Fibroblast of lung (primary cell): Measurements from ENCODE around the gene DHX38. TPM values are rescaled to one million over a fixed set of nuclear protein-coding genes. Genes with fewer than 3 reads are reported as not detected.
A peak's percentile ranks its signal among the peaks of the same experiment; 100 is the strongest.

Source experiments
- DNase-seq, 2 donors: peaks; one replicate each; pipeline versions ENCODE4 v3.0.0 to v3.0.0-alpha.2; 2010; ENCODE audit warnings: low read depth in 2 of 2
- H2AFZ ChIP-seq: 2 replicates; pipeline ENCODE4 v1.5.1; 2012; ENCODE audit warnings: low read length, control low read depth, inconsistent platforms
- H3K27ac ChIP-seq: 2 replicates; pipeline ENCODE4 v1.5.1; 2011; ENCODE audit warnings: low read length, control low read depth; ENCODE audit not compliant: insufficient read depth
- H3K27me3 ChIP-seq: 2 replicates; pipeline ENCODE4 v1.5.1; 2011; ENCODE audit warnings: mild to moderate bottlenecking, low read length; ENCODE audit not compliant: control insufficient read depth, insufficient read depth
- H3K36me3 ChIP-seq: 2 replicates; pipeline ENCODE4 v1.5.1; 2011; ENCODE audit warnings: low read length; ENCODE audit not compliant: control insufficient read depth, insufficient read depth
- H3K4me1 ChIP-seq: 2 replicates; pipeline ENCODE4 v1.5.1; 2011; ENCODE audit warnings: low read length; ENCODE audit not compliant: control insufficient read depth, insufficient read depth; ENCODE audit errors: extremely low read depth
- H3K4me2 ChIP-seq: 2 replicates; pipeline ENCODE4 v1.5.1; 2011; ENCODE audit warnings: low read length, control low read depth; ENCODE audit not compliant: insufficient read depth; ENCODE audit errors: extremely low read depth
- H3K4me3 ChIP-seq, 4 experiments: fragments of 200-600 bp in 1 of 4; sonication (generic) in 1 of 4; replicated peaks in 1 of 4; 2 replicates each; pipeline ENCODE4 v1.5.1; 2011 to 2016; ENCODE audit warnings: low read length in 4 of 4, low read depth in 3 of 4, mild to moderate bottlenecking in 3 of 4, control low read depth in 2 of 4, inconsistent platforms in 1 of 4, mixed read lengths in 1 of 4; ENCODE audit not compliant: insufficient read depth in 1 of 4; ENCODE audit errors: control extremely low read depth in 1 of 4
- H3K79me2 ChIP-seq: 2 replicates; pipeline ENCODE4 v1.5.1; 2012; ENCODE audit warnings: mild to moderate bottlenecking, low read length, inconsistent platforms; ENCODE audit not compliant: control insufficient read depth, insufficient read depth
- H3K9ac ChIP-seq: 2 replicates; pipeline ENCODE4 v1.5.1; 2011; ENCODE audit warnings: mild to moderate bottlenecking, low read length, control low read depth; ENCODE audit not compliant: insufficient read depth
- H3K9me3 ChIP-seq: 2 replicates; pipeline ENCODE4 v1.5.1; 2012; ENCODE audit warnings: low read depth, low read length; ENCODE audit not compliant: control insufficient read depth, insufficient read depth
- H4K20me1 ChIP-seq: 2 replicates; pipeline ENCODE4 v1.5.1; 2011; ENCODE audit warnings: low read length; ENCODE audit not compliant: control insufficient read depth, insufficient read depth; ENCODE audit errors: extremely low read depth
- CTCF ChIP-seq, 2 donors: IDR thresholded peaks in 1 of 2; conservative IDR thresholded peaks in 1 of 2; 1 replicate in 1 of 2; 2 replicates in 1 of 2; pipeline ENCODE4 v1.5.1; 2011 to 2012; ENCODE audit warnings: low read length in 2 of 2, control low read depth in 1 of 2, inconsistent platforms in 1 of 2, low read depth in 1 of 2, mild to moderate bottlenecking in 1 of 2
- EZH2 ChIP-seq: IDR thresholded peaks from 2 replicates; pipeline ENCODE4 v1.5.1; 2012; ENCODE audit warnings: low read length, control low read depth, mild to moderate bottlenecking; ENCODE audit errors: missing control alignments
- polyA minus RNA-seq: library from RNA; depleted of rRNA, polyadenylated mRNA; stranded (reverse); fragments of >200 nt; gene quantifications from 2 replicates; pipeline ENCODE4 v1.2.3, GENCODE V29; 2011; ENCODE audit warnings: low replicate concordance
- polyA plus RNA-seq, 2 donors: library from polyadenylated mRNA; depleted of rRNA in 1 of 2; stranded (reverse) in 1 of 2; unstranded in 1 of 2; fragments of >200 nt; gene quantifications; 2 replicates each; pipeline ENCODE4 v1.2.1, GENCODE V29; 2011 to 2012; ENCODE audit warnings: missing spikeins in 1 of 2
- total RNA-seq: library from RNA; depleted of rRNA; stranded (reverse); fragments of >200 nt; gene quantifications from 2 replicates; pipeline ENCODE4 v1.2.1, GENCODE V29; 2014

The DHX38 gene
- total RNA-seq (80.3 and 85.0 TPM in 2 replicates), polyA plus RNA-seq (31.4 and 44.0 TPM in 2 replicates), polyA minus RNA-seq (92.0 and 203 TPM in 2 replicates)
- 38.3 and 48.3 TPM in 2 replicates for polyA plus RNA-seq (2012)

DNA sequence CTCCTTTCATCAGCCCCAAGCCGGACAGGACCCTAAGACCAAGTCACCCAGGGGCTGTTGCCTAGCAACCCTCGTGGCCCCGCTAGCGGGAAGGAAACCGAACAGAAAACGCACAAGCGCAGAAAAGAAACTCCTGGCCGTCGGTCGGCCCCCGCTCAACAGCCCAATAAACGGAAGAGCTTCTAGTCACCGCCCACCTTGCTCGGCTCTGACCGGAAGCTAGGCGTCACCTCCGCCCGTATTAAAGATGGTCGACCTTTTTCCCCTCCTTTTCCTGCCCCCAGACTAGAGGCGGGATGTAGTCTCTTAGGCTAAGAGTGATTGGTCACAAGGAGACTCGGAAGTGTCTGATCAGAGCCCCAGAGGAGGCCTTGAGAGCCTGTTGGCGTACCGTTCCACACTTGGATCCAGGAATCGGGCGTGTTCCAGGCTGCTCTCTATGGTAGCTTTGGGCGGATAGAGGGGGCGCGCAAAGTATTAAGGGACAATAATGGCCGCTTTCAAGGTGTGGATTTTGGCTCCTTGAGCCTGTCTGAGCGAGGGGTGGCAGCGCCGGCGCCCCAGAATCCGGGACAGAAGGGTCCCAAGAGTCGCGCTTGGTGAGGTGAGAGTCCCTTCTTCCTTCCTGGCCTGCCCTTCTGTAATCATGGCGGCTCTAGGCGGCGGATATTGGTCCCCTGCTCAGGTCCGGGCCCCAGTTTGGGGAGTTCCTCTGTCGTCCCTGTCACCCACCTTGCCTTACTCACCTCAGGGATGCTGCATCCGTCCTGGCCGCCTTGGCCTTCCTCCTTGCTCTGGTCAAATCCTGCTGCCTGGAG lies at the start of gene DHX38, which contains the start of gene TXNL4B:
DHX38 (plus strand) TSS at position 400 of the 818 bp plus-strand sequence. CDS start 2,311 bp downstream, outside the sequence.
TXNL4B (minus strand) TSS at position 173 of the 818 bp plus-strand sequence. CDS start 2,871 bp downstream, outside the sequence.
- H3K27me3 ChIP-seq = no peaks in the 10 kb centered on the region
- peak within 1 kb of the TSS; percentile 89 for H3K27ac ChIP-seq
- no peaks in the 10 kb centered on the region for H3K9me3 ChIP-seq
- peaks cover 15% of the 10 kb centered on the region for H3K36me3 ChIP-seq
- peak within 1 kb of the TSS; percentile 85 to 93 (median 91) for H3K4me3 ChIP-seq
- peaks cover 2% of the 10 kb centered on the region for H3K4me1 ChIP-seq
- peak; percentile 99 for DNase-seq
- H3K9ac ChIP-seq = peak within 1 kb of the TSS; percentile 87
- peak within 1 kb of the TSS; percentile 85 for H2AFZ ChIP-seq
- H3K4me2 ChIP-seq = peak within 1 kb of the TSS; percentile 95
- peaks cover 59% of the 10 kb centered on the region for H3K79me2 ChIP-seq
- H4K20me1 ChIP-seq = no peaks in the 10 kb centered on the region
- TF ChIP-seq CTCF (conservative IDR thresholded peaks at IDR 0.05 in 1 of 2, IDR thresholded peaks at IDR 0.05 in 1 of 2; ENCODE audit: low read depth in 1 of 2, low read length in 2 of 2) (no peak), EZH2 (no peak)

- no peak overlapping the region for H3K9ac ChIP-seq
Measured at GRCh38 chr16:72044296-72044695, 49.4 kb upstream of the DHX38 start.

More at GRCh38 chr16:72044296-72044695, 49.4 kb upstream of the DHX38 start:
- TF ChIP-seq EZH2 = no peak
- TF ChIP-seq CTCF (conservative IDR thresholded peaks at IDR 0.05 in 1 of 2, IDR thresholded peaks at IDR 0.05 in 1 of 2; ENCODE audit: low read depth in 1 of 2, low read length in 2 of 2) = no peak
- Histone ChIP-seq H3K4me2 (no peak overlapping the region), H3K4me3 (no peak overlapping the region), H3K79me2 (no peaks in the 10 kb centered on the region), H3K27ac (no peak overlapping the region), H3K36me3 (no peaks in the 10 kb centered on the region), H3K4me1 (no peaks in the 10 kb centered on the region), H3K27me3 (no peaks in the 10 kb centered on the region), H3K9me3 (no peaks in the 10 kb centered on the region), H4K20me1 (no peaks in the 10 kb centered on the region), H2AFZ (no peak overlapping the region)
- DNase-seq = no peak
